WERI-Rb-1 (cell line): ENCODE data around the gene HOXC11.

ENCODE experiments used
- DNase-seq: peaks from one replicate; pipeline ENCODE4 v3.0.0-alpha.2; 2020
- H3K27ac ChIP-seq: fragments of 250-450 bp; sonication (Bioruptor Pico); 2 replicates; pipeline ENCODE4 v1.5.1; 2020; ENCODE audit warnings: mild to moderate bottlenecking, moderate library complexity
- H3K27me3 ChIP-seq: fragments of 250-450 bp; sonication (Bioruptor Pico); 2 replicates; pipeline ENCODE4 v1.5.1; 2021; ENCODE audit warnings: mild to moderate bottlenecking, low read depth, moderate library complexity; ENCODE audit not compliant: insufficient read depth, severe bottlenecking
- H3K36me3 ChIP-seq: fragments of 250-450 bp; sonication (Bioruptor Pico); 2 replicates; pipeline ENCODE4 v1.5.1; 2020; ENCODE audit warnings: mild to moderate bottlenecking, moderate library complexity
- H3K4me3 ChIP-seq: 2 replicates; pipeline ENCODE4 v1.5.1; 2011; ENCODE audit warnings: low read depth, mild to moderate bottlenecking, control low read depth, low read length
- H3K9me3 ChIP-seq: fragments of 250-450 bp; sonication (Bioruptor Pico); 2 replicates; pipeline ENCODE4 v1.5.1; 2021; ENCODE audit warnings: mild to moderate bottlenecking, moderate library complexity; ENCODE audit not compliant: severe bottlenecking
- TF ChIP-seq, protein P1 (sequence below): IDR thresholded peaks from 2 replicates; pipeline ENCODE4 v1.5.1; 2011; ENCODE audit warnings: low read depth, mild to moderate bottlenecking, control low read depth, inconsistent platforms, low read length

HOXC11 gene

DNA sequence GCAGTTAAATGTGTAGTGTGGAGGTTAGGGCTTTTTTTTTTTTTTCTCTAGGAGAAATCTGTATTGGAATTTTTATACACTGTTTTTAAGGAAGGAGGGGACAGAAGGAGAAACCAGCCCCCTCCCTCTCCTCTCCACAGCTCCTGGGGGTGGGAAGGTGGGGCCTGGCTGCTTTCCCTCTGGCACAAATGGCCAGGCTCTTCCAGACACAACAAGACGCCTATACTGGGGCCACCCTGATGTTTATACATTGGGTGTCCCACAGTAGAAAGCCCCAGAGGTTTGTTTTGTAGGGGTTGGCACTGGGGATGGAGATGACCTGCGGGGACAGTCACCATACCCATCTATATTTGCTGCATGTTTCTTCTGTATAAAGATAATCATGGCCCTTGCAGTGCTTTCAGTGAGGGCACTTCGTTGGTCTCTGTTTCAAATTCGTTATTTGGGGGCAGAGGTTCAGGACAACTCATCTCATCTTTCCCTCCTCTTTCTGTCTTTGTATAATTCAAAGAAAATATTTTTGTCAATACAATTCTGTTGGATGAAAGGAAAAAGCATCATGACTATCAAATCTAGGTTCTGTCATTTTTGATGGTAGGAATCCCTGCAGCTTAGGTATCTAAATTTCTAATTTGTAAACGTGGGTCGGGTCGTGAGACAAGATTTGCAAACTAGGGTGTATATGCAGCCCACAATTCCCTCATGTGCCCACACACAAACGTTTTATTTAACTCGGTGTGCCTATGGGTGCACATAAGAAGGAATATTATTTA is 4.1 kb downstream of the HOXC11 start:
- no peak for DNase-seq
- Histone ChIP-seq H3K27me3 (no peaks in the 10 kb centered on the region), H3K36me3 (no peaks in the 10 kb centered on the region), H3K27ac (no peak overlapping the region), H3K4me3 (no peak overlapping the region), H3K9me3 (peaks cover 4% of the 10 kb centered on the region)
- TF ChIP-seq, protein P1, sequence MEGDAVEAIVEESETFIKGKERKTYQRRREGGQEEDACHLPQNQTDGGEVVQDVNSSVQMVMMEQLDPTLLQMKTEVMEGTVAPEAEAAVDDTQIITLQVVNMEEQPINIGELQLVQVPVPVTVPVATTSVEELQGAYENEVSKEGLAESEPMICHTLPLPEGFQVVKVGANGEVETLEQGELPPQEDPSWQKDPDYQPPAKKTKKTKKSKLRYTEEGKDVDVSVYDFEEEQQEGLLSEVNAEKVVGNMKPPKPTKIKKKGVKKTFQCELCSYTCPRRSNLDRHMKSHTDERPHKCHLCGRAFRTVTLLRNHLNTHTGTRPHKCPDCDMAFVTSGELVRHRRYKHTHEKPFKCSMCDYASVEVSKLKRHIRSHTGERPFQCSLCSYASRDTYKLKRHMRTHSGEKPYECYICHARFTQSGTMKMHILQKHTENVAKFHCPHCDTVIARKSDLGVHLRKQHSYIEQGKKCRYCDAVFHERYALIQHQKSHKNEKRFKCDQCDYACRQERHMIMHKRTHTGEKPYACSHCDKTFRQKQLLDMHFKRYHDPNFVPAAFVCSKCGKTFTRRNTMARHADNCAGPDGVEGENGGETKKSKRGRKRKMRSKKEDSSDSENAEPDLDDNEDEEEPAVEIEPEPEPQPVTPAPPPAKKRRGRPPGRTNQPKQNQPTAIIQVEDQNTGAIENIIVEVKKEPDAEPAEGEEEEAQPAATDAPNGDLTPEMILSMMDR, result no peak

DNA sequence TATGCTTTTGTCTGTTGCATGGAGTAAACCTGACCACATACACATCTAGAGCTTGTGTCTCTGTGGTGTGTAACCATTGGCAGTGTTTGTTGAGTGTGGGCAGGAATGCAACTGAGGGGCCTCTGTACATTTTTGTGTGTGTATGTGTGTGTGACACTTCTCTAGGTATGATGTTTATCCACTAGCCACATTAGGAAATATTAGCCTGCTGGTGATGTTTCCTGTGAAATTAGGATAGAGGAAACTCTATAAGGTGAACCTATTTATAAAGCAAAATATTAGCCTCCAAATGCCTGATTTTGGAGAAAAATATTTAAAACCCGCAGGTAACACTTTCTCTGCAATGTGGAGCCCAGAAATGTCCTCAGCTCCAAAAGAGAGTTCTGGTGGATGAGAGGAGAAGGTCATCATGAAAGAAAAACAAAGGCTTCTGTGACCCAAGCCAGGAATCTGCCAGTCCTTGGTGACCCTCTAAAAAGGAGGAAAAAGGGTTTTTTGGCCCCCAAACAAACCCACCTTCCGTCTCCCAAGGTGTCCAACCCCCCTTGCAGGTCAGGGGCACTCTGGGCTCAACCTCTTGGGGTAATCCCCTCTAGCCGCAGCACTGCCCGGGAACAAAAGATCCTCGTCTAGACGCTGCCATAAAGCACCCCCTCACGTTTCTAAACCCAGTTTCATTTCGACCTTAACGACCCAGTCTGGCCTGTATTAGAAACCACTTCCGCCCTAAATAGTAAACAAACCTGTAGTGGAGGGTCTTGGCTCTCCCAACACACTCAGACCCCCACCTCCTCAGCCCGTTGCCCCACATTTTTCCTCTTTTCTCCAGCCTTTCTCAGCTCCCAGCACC is 4.9 kb downstream of the HOXC11 start:
- Histone ChIP-seq H3K4me3 (peak overlapping the region; percentile 4; the same call in 1 of the 2 replicates), H3K9me3 (peaks cover 4% of the 10 kb centered on the region), H3K27ac (peak overlapping the region; percentile 64), H3K27me3 (no peaks in the 10 kb centered on the region), H3K36me3 (no peaks in the 10 kb centered on the region)
- peak; percentile 39 for DNase-seq
- TF ChIP-seq, protein P1, result no peak

DNA sequence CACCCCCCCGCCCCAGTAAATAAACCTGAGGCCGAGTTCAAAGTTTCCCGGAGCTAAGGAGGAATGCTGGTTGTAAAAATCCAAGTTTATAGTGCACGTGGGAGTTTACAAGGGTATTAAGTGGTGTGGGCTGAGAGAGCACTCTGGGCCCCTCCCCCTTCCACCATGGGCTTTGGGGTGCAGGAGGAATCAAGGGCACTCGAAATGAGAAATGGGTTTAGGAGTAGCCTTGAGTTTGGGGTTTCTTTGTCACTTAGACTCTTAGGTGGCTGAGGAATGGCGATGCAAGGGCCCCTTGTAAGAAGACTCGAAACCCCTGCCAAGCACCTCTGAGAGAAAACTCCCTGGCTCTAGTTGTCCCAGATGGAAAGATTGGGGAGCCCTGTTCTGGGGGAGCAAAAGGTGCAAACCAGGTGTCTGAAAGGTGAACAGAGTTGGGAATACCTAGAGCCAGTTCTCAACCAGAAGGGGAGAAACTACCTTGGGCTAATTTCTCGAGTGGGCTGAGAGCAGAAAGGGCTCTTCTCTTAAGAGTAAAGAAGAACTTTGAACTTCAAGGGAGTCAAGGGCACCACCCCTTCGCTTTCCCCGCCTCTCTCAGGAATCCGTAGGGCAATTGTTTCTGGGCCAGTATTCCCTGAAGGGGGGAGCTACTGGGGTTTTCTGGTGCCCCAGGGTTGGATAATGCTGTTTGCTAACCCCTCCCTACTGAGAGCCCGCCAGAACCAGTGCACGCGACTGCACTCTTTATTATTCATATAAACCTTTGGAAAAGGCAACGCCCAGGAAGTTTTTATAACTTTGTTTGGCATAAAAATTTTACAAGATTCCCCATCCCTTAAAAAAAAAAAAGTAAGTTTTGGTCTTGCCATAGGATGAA is 5.8 kb downstream of the HOXC11 start:
- Histone ChIP-seq H3K36me3 (no peaks in the 10 kb centered on the region), H3K9me3 (peaks cover 4% of the 10 kb centered on the region), H3K27me3 (no peaks in the 10 kb centered on the region), H3K4me3 (no peak overlapping the region), H3K27ac (no peak overlapping the region)
- no peak for DNase-seq
- TF ChIP-seq, protein P1, result no peak

DNA sequence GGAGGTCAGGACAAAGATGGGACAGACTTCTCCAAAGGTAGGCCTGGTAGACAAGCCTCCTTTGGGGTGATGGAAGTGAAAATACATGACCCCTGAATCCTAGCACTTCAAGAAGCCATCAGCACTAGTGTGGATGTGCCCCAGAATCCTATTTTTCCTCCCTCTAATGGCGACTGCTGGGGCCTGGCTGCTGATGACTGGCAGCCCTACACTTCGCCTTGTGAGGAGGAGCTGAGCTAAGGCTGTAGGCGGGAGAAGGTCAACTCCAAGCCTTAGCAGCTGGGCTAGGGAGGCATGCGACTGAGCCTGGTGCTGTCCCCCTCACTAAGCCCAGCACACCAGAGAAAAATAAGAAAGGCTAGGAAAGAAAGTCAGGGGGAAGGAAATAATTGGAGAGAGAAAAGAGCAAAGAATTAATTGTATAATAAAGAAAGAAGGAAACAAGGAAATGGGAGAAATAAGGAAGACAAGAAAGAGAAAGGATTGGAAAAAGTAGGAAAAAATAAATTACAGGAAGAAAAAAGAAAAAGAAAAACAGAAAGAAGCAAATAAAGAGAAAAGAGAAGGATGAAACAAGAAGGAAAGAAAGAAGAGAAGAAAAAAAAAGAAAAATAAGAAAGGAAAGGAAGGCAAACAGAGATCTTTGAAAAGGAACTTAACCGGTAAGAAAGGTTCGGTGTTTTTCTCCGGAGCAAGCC is 7.3 kb downstream of the HOXC11 start:
- peaks cover 4% of the 10 kb centered on the region for H3K9me3 ChIP-seq
- no peaks in the 10 kb centered on the region for H3K27me3 ChIP-seq
- no peaks in the 10 kb centered on the region for H3K36me3 ChIP-seq
- no peak overlapping the region for H3K27ac ChIP-seq
- TF ChIP-seq, protein P1, result no peak
- H3K4me3 ChIP-seq, result no peak overlapping the region
- no peak for DNase-seq

DNA sequence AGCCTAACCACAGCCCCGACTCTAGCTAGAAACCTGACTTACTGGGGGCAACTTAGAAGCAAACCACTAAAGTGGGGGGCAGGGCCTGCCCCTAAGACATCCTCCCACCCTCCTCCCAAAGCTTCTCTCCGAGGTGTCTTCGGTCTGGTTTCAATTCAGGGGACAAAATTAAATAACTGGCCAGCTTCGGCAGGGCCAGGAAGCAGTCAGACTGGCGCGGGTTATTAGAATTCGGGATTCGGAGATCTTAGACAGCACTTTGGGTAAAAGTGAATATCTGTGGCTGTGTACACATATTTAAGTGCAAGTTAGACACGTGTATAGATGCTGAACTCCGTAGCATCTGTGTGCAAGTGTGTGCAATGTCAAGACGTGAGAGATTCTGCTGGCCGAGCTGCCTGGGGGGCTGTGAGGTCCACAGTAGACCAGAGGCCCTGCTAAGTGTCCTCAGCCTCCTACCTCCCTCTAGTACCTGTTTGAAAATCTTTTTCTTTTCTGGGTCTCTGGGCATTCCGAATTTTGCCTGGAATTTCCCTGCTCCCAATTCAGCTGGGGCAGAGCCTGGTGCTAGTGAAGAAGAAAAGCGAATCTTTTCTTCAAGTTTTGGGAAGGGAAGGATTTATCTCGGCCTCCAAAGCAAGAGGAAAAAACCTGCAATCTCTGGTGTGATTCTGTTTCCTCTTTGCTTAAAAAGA is 8.0 kb downstream of the HOXC11 start:
- DNase-seq, result no peak
- H3K4me3 ChIP-seq, result no peak overlapping the region
- no peaks in the 10 kb centered on the region for H3K36me3 ChIP-seq
- no peaks in the 10 kb centered on the region for H3K27me3 ChIP-seq
- H3K9me3 ChIP-seq, result peaks cover 4% of the 10 kb centered on the region
- TF ChIP-seq, protein P1, result no peak
- no peak overlapping the region for H3K27ac ChIP-seq
